AG04450 (cell line): ENCODE measurements around the gene RASSF6. TPM values are rescaled to one million over a fixed set of nuclear protein-coding genes. Genes with fewer than 3 reads are reported as not detected.
A peak's percentile ranks its signal among the peaks of the same experiment; 100 is the strongest.
"Not testable (repeated sequence)": the region's sequence is repeated elsewhere in the genome, so short reads cannot be mapped to it uniquely, and the experiment has no call there.

Source experiments
- CTCF ChIA-PET: fragments of 300-600, 350-600 bp; formaldehyde crosslinking; extraction: SDS; loops from one replicate; lab custom pipeline; 2022; ENCODE audit warnings: antibody characterized with exemption, inconsistent platforms; lab: Charles Lee
- POLR2A ChIA-PET: fragments of 350-600 bp; formaldehyde crosslinking; extraction: SDS; loops from one replicate; lab custom pipeline; 2021; ENCODE audit warnings: antibody characterized with exemption, inconsistent platforms; lab: Yijun Ruan, JAX
- DNase-seq: peaks from one replicate; pipeline ENCODE4 v3.0.0-alpha.2; 2011; ENCODE audit warnings: low read depth, low spot score
- H3K27ac ChIP-seq: one replicate; pipeline ENCODE4 v1.5.1; 2012; ENCODE audit warnings: low read depth, low read length, control low read depth
- H3K27me3 ChIP-seq: one replicate; pipeline ENCODE4 v1.6.0; 2012; ENCODE audit warnings: low read length; ENCODE audit not compliant: control insufficient read depth, insufficient read depth
- H3K4me3 ChIP-seq: 2 replicates; pipeline ENCODE4 v1.5.1; 2011; ENCODE audit warnings: mild to moderate bottlenecking, low read depth, low read length, control low read depth
- H3K9me3 ChIP-seq: 2 replicates; pipeline ENCODE4 v1.5.1; 2012; ENCODE audit warnings: low read length; ENCODE audit not compliant: control insufficient read depth, insufficient read depth
- polyA minus RNA-seq: library from RNA; depleted of rRNA, polyadenylated mRNA; stranded (reverse); fragments of >200 nt; gene quantifications from 2 replicates; pipeline ENCODE4 v1.2.3, GENCODE V29; 2011; rRNA and poly(A)+ RNA removed
- polyA plus RNA-seq: library from polyadenylated mRNA; depleted of rRNA; stranded (reverse); fragments of >200 nt; gene quantifications from 2 replicates; pipeline ENCODE4 v1.2.3, GENCODE V29; 2011; rRNA removed
- TF ChIP-seq, protein P1 (sequence below): IDR thresholded peaks from 2 replicates; pipeline ENCODE4 v1.5.1; 2011; ENCODE audit warnings: low read depth, low read length, control low read depth, inconsistent platforms

The RASSF6 gene, protein sequence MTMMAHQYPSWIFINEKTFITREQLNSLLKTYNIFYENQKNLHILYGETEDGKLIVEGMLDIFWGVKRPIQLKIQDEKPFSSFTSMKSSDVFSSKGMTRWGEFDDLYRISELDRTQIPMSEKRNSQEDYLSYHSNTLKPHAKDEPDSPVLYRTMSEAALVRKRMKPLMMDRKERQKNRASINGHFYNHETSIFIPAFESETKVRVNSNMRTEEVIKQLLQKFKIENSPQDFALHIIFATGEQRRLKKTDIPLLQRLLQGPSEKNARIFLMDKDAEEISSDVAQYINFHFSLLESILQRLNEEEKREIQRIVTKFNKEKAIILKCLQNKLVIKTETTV
- polyA plus RNA-seq (0.06 and 0.07 TPM in 2 replicates), polyA minus RNA-seq (not detected in 2 replicates)

DNA sequence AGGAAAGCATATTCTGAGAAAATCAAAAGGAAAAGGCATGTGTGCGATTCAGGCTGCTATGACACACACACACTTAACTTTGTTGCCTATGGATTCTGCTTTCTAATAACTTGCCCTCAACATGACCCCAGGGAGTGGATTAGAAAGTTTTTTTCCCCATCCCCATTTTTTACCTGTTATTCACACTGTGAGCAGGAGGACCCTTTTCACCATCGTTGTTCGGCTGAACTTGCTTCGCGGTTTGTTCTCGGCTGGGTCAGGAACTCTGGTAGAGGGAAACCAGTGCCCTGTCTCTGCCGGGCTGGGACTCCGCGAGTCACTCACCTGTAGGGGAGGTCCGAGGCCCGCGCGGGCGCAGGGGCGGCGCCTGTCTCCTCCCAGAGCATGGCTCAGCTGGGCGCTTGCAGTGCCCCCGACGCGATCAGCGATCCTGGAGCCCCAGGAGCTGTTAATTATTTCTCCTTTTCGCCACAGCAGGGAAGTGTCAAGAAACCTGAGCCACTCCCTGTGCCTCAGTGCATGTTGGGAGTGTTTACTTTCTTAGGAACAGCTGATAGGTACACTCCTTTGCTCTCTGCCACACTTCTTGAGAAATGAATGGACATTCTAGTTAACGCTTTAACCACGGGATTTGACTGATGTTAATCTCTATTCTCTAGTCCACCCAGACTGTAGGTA, at the start of gene RASSF6:
Gene RASSF6 (minus strand): TSS at position 322 of the 678 bp plus-strand sequence. CDS start 8,641 bp downstream, outside the sequence.
- H3K9me3 ChIP-seq: no peaks in the 10 kb centered on the region
- ChIA-PET CTCF (interaction anchor here (0.6 kb wide), 1 partner anchor 46 kb away, joined by 3 read pairs; no protein-coding TSS in a partner anchor), POLR2A (no interaction called here)
- H3K4me3 ChIP-seq: peak within 1 kb of the TSS; percentile 31
- TF ChIP-seq, protein P1, sequence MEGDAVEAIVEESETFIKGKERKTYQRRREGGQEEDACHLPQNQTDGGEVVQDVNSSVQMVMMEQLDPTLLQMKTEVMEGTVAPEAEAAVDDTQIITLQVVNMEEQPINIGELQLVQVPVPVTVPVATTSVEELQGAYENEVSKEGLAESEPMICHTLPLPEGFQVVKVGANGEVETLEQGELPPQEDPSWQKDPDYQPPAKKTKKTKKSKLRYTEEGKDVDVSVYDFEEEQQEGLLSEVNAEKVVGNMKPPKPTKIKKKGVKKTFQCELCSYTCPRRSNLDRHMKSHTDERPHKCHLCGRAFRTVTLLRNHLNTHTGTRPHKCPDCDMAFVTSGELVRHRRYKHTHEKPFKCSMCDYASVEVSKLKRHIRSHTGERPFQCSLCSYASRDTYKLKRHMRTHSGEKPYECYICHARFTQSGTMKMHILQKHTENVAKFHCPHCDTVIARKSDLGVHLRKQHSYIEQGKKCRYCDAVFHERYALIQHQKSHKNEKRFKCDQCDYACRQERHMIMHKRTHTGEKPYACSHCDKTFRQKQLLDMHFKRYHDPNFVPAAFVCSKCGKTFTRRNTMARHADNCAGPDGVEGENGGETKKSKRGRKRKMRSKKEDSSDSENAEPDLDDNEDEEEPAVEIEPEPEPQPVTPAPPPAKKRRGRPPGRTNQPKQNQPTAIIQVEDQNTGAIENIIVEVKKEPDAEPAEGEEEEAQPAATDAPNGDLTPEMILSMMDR: no peak
- H3K27me3 ChIP-seq: no peaks in the 10 kb centered on the region
- H3K27ac ChIP-seq: no peak within 1 kb of the TSS
- no peak for DNase-seq

DNA sequence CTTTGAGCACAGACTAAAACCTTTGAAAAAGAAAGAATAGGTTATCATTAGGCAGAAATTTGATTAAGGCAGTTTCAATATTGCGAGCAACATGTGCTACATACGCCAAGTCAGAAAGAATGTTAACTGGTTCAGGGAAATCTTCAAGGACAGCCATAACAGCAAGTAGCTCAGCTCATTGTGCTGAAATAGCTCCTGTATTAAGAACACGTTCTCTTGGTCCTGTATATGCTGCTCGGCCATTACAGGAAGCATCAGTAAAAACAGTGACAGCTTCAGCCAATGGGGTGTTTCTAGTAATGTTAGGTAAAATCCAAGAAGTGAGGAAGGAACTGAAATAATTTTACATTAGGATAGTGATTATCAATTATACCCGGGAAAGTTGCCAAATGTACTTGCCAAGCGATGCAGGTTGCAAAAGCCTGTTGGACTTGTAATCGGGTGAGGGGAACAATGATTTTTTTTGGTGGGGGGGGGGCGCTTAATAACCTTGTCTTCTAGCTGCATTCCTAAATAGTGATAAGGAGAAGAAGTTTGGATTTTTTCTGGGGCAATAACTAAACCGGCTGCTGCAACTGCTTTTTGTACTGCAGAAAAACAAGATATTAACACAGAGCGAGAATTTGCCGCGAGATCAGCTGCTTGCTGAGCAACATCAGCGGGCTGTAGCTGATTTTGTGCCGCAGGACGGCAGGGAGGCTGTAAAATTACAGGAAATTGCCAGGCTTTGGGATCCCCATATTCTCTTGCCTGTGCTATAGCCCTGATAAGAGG, 49.4 kb upstream of the RASSF6 start:
- ChIA-PET CTCF (interaction anchor here (0.6 to 2.2 kb wide), 7 partner anchors 55 to 465 kb away, joined by 3 to 9 read pairs (median 3); no protein-coding TSS in a partner anchor), POLR2A (interaction anchor here (0.7 kb wide), 1 partner anchor 67 kb away, joined by 3 read pairs; no protein-coding TSS in a partner anchor)
- Histone ChIP-seq H3K27ac (no peak overlapping the region), H3K4me3 (no peak overlapping the region), H3K9me3 (no peaks in the 10 kb centered on the region), H3K27me3 (no peaks in the 10 kb centered on the region)
- DNase-seq: no peak
- TF ChIP-seq, protein P1: no peak

DNA sequence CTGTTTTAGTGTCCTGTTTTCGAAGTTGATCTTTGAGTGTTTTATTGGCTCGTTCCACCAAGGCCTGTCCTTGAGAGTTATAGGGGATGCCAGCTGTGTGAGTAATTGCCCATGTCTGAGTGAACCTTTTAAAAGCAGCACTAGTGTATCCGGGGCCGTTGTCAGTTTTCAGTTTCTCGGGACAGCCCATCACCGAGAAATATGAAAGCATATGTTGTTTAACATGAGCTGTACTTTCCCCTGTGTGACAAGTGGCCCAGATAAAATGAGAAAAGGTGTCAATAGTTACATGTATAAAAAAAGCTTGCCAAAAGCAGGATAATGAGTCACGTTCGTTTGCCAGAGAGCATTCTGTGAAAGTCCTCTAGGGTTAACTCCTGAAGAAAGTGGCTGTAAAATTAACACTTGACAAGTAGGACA, 48.6 kb upstream of the RASSF6 start:
- no peak overlapping the region for H3K4me3 ChIP-seq
- no peak for DNase-seq
- no peaks in the 10 kb centered on the region for H3K9me3 ChIP-seq
- ChIA-PET CTCF (interaction anchor here (0.6 to 2.2 kb wide), 7 partner anchors 56 to 465 kb away, joined by 3 to 9 read pairs (median 3); no protein-coding TSS in a partner anchor), POLR2A (interaction anchor here (0.7 kb wide), 1 partner anchor 68 kb away, joined by 3 read pairs; no protein-coding TSS in a partner anchor)
- TF ChIP-seq, protein P1: no peak
- H3K27ac ChIP-seq: no peak overlapping the region
- H3K27me3 ChIP-seq: no peaks in the 10 kb centered on the region

DNA sequence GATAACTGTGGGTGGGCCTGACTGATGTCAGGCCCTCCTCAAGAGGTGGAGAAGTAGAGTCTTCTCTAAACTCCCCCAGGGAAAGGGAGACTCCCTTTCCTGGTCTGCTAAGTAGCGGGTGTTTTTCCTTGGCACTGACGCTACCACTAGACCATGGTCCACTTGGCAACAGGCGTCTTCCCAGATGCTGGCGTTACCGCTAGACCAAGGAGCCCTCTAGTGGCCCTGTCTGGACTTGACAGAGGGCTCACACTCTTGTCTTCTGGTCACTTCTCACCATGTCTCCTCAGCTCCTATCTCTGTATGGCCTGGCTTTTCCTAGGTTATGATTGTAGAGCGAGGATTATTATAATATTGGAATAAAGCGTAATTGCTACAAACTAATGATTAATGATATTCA, 45.7 kb upstream of the RASSF6 start:
- H3K4me3 ChIP-seq, DNase-seq, CTCF ChIA-PET, H3K27me3 ChIP-seq, POLR2A ChIA-PET, H3K27ac ChIP-seq, H3K9me3 ChIP-seq: not testable (repeated sequence)

DNA sequence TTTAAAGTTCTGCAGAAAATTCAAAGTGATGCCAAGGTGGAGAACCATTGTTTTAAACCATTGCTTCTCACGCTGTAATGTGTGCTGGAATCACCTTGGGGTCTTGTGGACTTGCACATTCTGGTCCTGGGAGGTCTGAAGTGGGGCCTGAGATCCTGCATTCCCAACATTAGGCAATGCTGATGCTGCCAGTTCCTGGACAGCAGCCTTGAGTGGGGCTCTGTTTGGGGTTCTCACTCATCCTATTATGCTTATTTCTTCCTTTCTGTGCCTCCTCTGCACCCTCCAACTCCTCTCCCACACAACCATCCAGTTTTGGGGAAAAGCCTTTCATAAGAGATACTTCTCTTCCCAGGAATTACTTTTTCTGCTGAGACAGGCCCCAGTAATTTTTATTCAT, 44.2 kb upstream of the RASSF6 start:
- no peaks in the 10 kb centered on the region for H3K9me3 ChIP-seq
- ChIA-PET CTCF (interaction anchor here (4.0 to 6.7 kb wide), 2 partner anchors 259 to 469 kb away, joined by 50 to 92 read pairs; no protein-coding TSS in a partner anchor), POLR2A (no interaction called here)
- no peaks in the 10 kb centered on the region for H3K27me3 ChIP-seq
- DNase-seq: no peak
- no peak overlapping the region for H3K27ac ChIP-seq
- no peak overlapping the region for H3K4me3 ChIP-seq
- TF ChIP-seq, protein P1: no peak
